GM12878 (cell line): ENCODE data around the gene PNMA6F. TPM values are rescaled to one million over a fixed set of nuclear protein-coding genes. Genes with fewer than 3 reads are reported as not detected.

Source experiments
- ATAC-seq: fragments of 200-7000 bp; cut with Tn5 transposase; 3 replicates; pipeline ENCODE4 v1.9.1; 2020; ENCODE audit warnings: mild to moderate bottlenecking, moderate library complexity
- BruUV-seq: library from RNA; stranded (reverse); fragments of 400-500 nt; replicated peaks from 2 replicates; lab custom pipeline; 2021; lab: Mats Ljungman, UMichigan
- CTCF ChIA-PET: fragments of 300-600 bp; sonication (Branson Sonifier 250); formaldehyde crosslinking; extraction: SDS; loops from one replicate; lab custom pipeline; 2021; ENCODE audit warnings: inconsistent platforms; lab: Yijun Ruan, JAX
- POLR2A ChIA-PET: fragments of 350-600 bp; formaldehyde crosslinking; extraction: SDS; loops from one replicate; lab custom pipeline; 2021; ENCODE audit warnings: inconsistent platforms; lab: Charles Lee
- RAD21 ChIA-PET: fragments of 300-600 bp; sonication (Branson Sonifier 250); formaldehyde crosslinking; loops from one replicate; lab custom pipeline; 2023; ENCODE audit warnings: antibody characterized with exemption; ENCODE audit not compliant: unreplicated experiment; lab: Charles Lee
- SMC1A ChIA-PET: fragments of 300-600 bp; sonication (Branson Sonifier 250); formaldehyde crosslinking; loops from one replicate; lab custom pipeline; 2023; ENCODE audit not compliant: unreplicated experiment, uncharacterized antibody; lab: Charles Lee
- DNase-seq: peaks from one replicate; pipeline ENCODE4 v3.0.0-alpha.2; 2011; ENCODE audit warnings: low read depth, low spot score
- FAIRE-seq: peaks from 3 replicates; lab custom pipeline; 2011; peaks lifted over from hg19 to GRCh38; lab: Jason Lieb, UNC
- H2AFZ ChIP-seq: 2 replicates; pipeline ENCODE4 v1.6.0; 2011; ENCODE audit warnings: low read depth, low read length, control low read depth; ENCODE audit not compliant: control insufficient read depth
- H3K27ac ChIP-seq: 2 replicates; pipeline ENCODE4 v1.5.1; 2011; ENCODE audit warnings: control low read depth; ENCODE audit not compliant: control insufficient read depth, insufficient read depth
- H3K27me3 ChIP-seq, 2 experiments: replicated peaks in 1 of 2; 2 replicates each; pipeline versions ENCODE4 v1.6.0 to v1.6.1; 2011; ENCODE audit warnings: low read length in 1 of 2; ENCODE audit not compliant: control insufficient read depth in 2 of 2, insufficient read depth in 2 of 2
- H3K36me3 ChIP-seq, 2 experiments: 2 replicates each; pipeline ENCODE4 v1.5.1; 2011; ENCODE audit warnings: low read length in 1 of 2; ENCODE audit not compliant: control insufficient read depth in 2 of 2, insufficient read depth in 2 of 2
- H3K4me1 ChIP-seq: 2 replicates; pipeline ENCODE4 v1.6.1; 2011; ENCODE audit warnings: mild to moderate bottlenecking, low read length, moderate library complexity, mixed read lengths; ENCODE audit not compliant: control insufficient read depth, insufficient read depth
- H3K4me2 ChIP-seq: 2 replicates; pipeline ENCODE4 v1.6.0; 2011; ENCODE audit warnings: control low read depth; ENCODE audit not compliant: control insufficient read depth, insufficient read depth
- H3K4me3 ChIP-seq: fragments of 200-600 bp; sonication (generic); 2 replicates; pipeline ENCODE4 v1.5.1; 2016
- H3K79me2 ChIP-seq: 2 replicates; pipeline ENCODE4 v1.6.0; 2011; ENCODE audit warnings: low read length; ENCODE audit not compliant: control insufficient read depth, insufficient read depth
- H3K9ac ChIP-seq: 2 replicates; pipeline ENCODE4 v1.8.0; 2011; ENCODE audit warnings: low read length, control low read depth, mixed read lengths; ENCODE audit not compliant: control insufficient read depth, insufficient read depth
- H3K9me3 ChIP-seq: replicated peaks from 3 replicates; pipeline ENCODE4 v1.5.1; 2011; ENCODE audit warnings: mild to moderate bottlenecking, low read length; ENCODE audit not compliant: control insufficient read depth, insufficient read depth
- H4K20me1 ChIP-seq: 2 replicates; pipeline ENCODE4 v1.6.0; 2011; ENCODE audit not compliant: control insufficient read depth, insufficient read depth
- ATF7 ChIP-seq: fragments of 450-650 bp; IDR thresholded peaks from 2 replicates; pipeline ENCODE4 v1.6.1; 2016; ENCODE audit warnings: low read depth, mild to moderate bottlenecking
- KAT2A ChIP-seq: conservative IDR thresholded peaks from 2 replicates; pipeline ENCODE4 v1.6.1; 2011; ENCODE audit warnings: low read depth, low read length; ENCODE audit not compliant: control insufficient read depth
- NFYB ChIP-seq: IDR thresholded peaks from 2 replicates; pipeline ENCODE4 v1.6.1; 2011; ENCODE audit warnings: low read depth, mild to moderate bottlenecking, low read length, improper control_type of control experiment, moderate library complexity; ENCODE audit not compliant: insufficient read depth
- NR2C1 ChIP-seq: fragments of 450-650 bp; IDR thresholded peaks from 2 replicates; pipeline ENCODE4 v1.6.1; 2017; ENCODE audit warnings: antibody characterized with exemption, mild to moderate bottlenecking, moderate library complexity
- PAX5 ChIP-seq: IDR thresholded peaks from 2 replicates; pipeline ENCODE4 v1.6.1; 2011; ENCODE audit warnings: low read depth, low read length, borderline replicate concordance
- RBBP5 ChIP-seq: fragments of 200-600 bp; sonication (generic); conservative IDR thresholded peaks from 2 replicates; pipeline ENCODE4 v1.6.1; 2016
- SMAD1 ChIP-seq: fragments of 450-650 bp; IDR thresholded peaks from 2 replicates; pipeline ENCODE4 v1.6.1; 2018; ENCODE audit warnings: mild to moderate bottlenecking, low read depth; ENCODE audit not compliant: partially characterized antibody
- SREBF1 ChIP-seq: IDR thresholded peaks from 2 replicates; pipeline ENCODE4 v1.6.1; 2012; ENCODE audit warnings: mild to moderate bottlenecking, low read length
- SREBF2 ChIP-seq: IDR thresholded peaks from 2 replicates; pipeline ENCODE4 v1.6.1; 2012; ENCODE audit warnings: mild to moderate bottlenecking, low read length
- STAT1 ChIP-seq: fragments of 450-650 bp; conservative IDR thresholded peaks from 2 replicates; pipeline ENCODE4 v1.6.1; 2014; ENCODE audit warnings: antibody characterized with exemption, mild to moderate bottlenecking
- TCF3 ChIP-seq: IDR thresholded peaks from 2 replicates; pipeline ENCODE4 v1.6.1; 2012; ENCODE audit warnings: low read depth, mild to moderate bottlenecking, low read length, borderline replicate concordance; ENCODE audit not compliant: insufficient read depth
- TCF7 ChIP-seq: IDR thresholded peaks from 2 replicates; pipeline ENCODE4 v1.6.1; 2014; ENCODE audit warnings: antibody characterized with exemption, borderline replicate concordance
- USF2 ChIP-seq: IDR thresholded peaks from 2 replicates; pipeline ENCODE4 v1.6.1; 2011; ENCODE audit warnings: low read depth, low read length, improper control_type of control experiment, borderline replicate concordance
- ZNF24 ChIP-seq: fragments of 450-650 bp; IDR thresholded peaks from 2 replicates; pipeline ENCODE4 v1.6.1; 2017; ENCODE audit warnings: antibody characterized with exemption, mild to moderate bottlenecking
- WGBS: methylation state at CpG from one replicate; pipeline ENCODE4 v1.1.6; 2016; ENCODE audit warnings: low lambda C conversion rate; ENCODE audit not compliant: insufficient replicate concordance, insufficient coverage; ENCODE audit errors: missing lambda C conversion rate; 5-methylcytosine and 5-hydroxymethylcytosine counted together
- in situ Hi-C: fragments of 300-500 bp; cut with MboI; formaldehyde crosslinking; loops from 9 replicates; pipeline ENCODE4 v1.14.3; 2018; ENCODE audit warnings: mixed read lengths
- intact Hi-C: fragments of 100-400 bp; cut with micrococcal nuclease; formaldehyde crosslinking; loops from one replicate; pipeline ENCODE4 v1.14.2; 2022; ENCODE audit not compliant: unreplicated experiment
- polyA plus RNA-seq, 11 experiments: library from polyadenylated mRNA; depleted of rRNA in 4 of 11; unstranded in 6 of 11; stranded (reverse) in 5 of 11; fragments of >200 nt; fragmentation: Nextera tagmentation in 4 of 11; fragmentation: Illumina TruSeq in 1 of 11; extraction: Ambion mirVana in 4 of 11; extraction: Trizol in 1 of 11; gene quantifications; 1 replicate in 1 of 11; 2 replicates in 10 of 11; pipeline versions ENCODE4 v1.2.1 to v1.2.3, GENCODE V29; 2011 to 2016; ENCODE audit warnings: inconsistent platforms in 2 of 11, missing spikeins in 2 of 11, low read depth in 1 of 11
- total RNA-seq, 4 experiments: library from RNA; depleted of rRNA in 3 of 4; stranded (reverse); fragments of >200 nt in 3 of 4; fragmentation: Illumina TruSeq in 1 of 4; extraction: Trizol in 1 of 4; gene quantifications; 2 replicates each; pipeline versions ENCODE4 v1.2.1 to v1.2.3, GENCODE V29; 2013 to 2021
- TF ChIP-seq, protein P1 (sequence below): IDR thresholded peaks from 2 replicates; pipeline ENCODE4 v1.6.1; 2012; ENCODE audit warnings: improper control_type of control experiment, low read depth, low read length; ENCODE audit not compliant: insufficient replicate concordance
- TF ChIP-seq, protein P2 (sequence below): IDR thresholded peaks from 2 replicates; pipeline ENCODE4 v1.6.1; 2012; ENCODE audit warnings: low read depth, low read length, improper control_type of control experiment

The PNMA6F gene
- total and polyA plus RNA-seq, 10 of the 15 experiments (the other 5 are each of a cell fraction or from before 2014, with no cell fraction given), result not detected

- TF ChIP-seq, protein P1, sequence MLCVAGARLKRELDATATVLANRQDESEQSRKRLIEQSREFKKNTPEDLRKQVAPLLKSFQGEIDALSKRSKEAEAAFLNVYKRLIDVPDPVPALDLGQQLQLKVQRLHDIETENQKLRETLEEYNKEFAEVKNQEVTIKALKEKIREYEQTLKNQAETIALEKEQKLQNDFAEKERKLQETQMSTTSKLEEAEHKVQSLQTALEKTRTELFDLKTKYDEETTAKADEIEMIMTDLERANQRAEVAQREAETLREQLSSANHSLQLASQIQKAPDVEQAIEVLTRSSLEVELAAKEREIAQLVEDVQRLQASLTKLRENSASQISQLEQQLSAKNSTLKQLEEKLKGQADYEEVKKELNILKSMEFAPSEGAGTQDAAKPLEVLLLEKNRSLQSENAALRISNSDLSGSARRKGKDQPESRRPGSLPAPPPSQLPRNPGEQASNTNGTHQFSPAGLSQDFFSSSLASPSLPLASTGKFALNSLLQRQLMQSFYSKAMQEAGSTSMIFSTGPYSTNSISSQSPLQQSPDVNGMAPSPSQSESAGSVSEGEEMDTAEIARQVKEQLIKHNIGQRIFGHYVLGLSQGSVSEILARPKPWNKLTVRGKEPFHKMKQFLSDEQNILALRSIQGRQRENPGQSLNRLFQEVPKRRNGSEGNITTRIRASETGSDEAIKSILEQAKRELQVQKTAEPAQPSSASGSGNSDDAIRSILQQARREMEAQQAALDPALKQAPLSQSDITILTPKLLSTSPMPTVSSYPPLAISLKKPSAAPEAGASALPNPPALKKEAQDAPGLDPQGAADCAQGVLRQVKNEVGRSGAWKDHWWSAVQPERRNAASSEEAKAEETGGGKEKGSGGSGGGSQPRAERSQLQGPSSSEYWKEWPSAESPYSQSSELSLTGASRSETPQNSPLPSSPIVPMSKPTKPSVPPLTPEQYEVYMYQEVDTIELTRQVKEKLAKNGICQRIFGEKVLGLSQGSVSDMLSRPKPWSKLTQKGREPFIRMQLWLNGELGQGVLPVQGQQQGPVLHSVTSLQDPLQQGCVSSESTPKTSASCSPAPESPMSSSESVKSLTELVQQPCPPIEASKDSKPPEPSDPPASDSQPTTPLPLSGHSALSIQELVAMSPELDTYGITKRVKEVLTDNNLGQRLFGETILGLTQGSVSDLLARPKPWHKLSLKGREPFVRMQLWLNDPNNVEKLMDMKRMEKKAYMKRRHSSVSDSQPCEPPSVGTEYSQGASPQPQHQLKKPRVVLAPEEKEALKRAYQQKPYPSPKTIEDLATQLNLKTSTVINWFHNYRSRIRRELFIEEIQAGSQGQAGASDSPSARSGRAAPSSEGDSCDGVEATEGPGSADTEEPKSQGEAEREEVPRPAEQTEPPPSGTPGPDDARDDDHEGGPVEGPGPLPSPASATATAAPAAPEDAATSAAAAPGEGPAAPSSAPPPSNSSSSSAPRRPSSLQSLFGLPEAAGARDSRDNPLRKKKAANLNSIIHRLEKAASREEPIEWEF, result no peak
- TF ChIP-seq SREBF2 (no peak), STAT1 (no peak)
Observed at GRCh38 chrX:153357877-153358276, 36.3 kb upstream of the PNMA6F start (continued).

- no peak overlapping the region for H3K4me2 ChIP-seq
- ChIA-PET POLR2A (no interaction called here), RAD21 (no interaction called here), CTCF (interaction anchor here (1.0 kb wide), 1 partner anchor 11 kb away, joined by 3 read pairs; no protein-coding TSS in a partner anchor), SMC1A (no interaction called here)
- 68% methylated on average over 12 of the region's 12 CpGs for WGBS
- no TSS peak for BruUV-seq
- peaks cover 1% of the 10 kb centered on the region; the same call in 1 of the 3 replicates for H3K9me3 ChIP-seq
- no peak overlapping the region for H3K27ac ChIP-seq
- intact Hi-C loops, result no loop called here
- H3K4me1 ChIP-seq, result no peaks in the 10 kb centered on the region
- DNase-seq (no peak), FAIRE-seq (no peak), ATAC-seq (no peak)
- H4K20me1 ChIP-seq, result no peaks in the 10 kb centered on the region
- no peak overlapping the region for H3K9ac ChIP-seq
- H2AFZ ChIP-seq, result no peak overlapping the region
- no peaks in the 10 kb centered on the region for H3K36me3 ChIP-seq
- H3K27me3 ChIP-seq, result no peaks in the 10 kb centered on the region
- in situ Hi-C loops, result no loop called here
- H3K4me3 ChIP-seq, result no peak overlapping the region
- no peaks in the 10 kb centered on the region for H3K79me2 ChIP-seq
- TF ChIP-seq NR2C1 (no peak), SREBF1 (no peak), USF2 (no peak), NFYB (no peak), RBBP5 (no peak), KAT2A (no peak), SMAD1 (no peak), PAX5 (no peak), TCF7 (no peak), ATF7 (no peak), ZNF24 (no peak), TCF3 (no peak)
- TF ChIP-seq, protein P2, sequence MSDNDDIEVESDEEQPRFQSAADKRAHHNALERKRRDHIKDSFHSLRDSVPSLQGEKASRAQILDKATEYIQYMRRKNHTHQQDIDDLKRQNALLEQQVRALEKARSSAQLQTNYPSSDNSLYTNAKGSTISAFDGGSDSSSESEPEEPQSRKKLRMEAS, result no peak
Observed at GRCh38 chrX:153353416-153353815, 31.8 kb upstream of the PNMA6F start.
